Epidermal melanocyte (primary cell): ENCODE results near the gene TBC1D8.

Experiments
- DNase-seq: peaks from one replicate; pipeline ENCODE4 v3.0.0; 2011; ENCODE audit warnings: low spot score; ENCODE audit not compliant: insufficient read length

TBC1D8 gene

GRCh38 chr2:101162561-101163330, 11.6 kb upstream of the TBC1D8 start:
- DNase-seq, result no peak

- DNase-seq, result no peak
Observed at GRCh38 chr2:101161658-101162057, 10.5 kb upstream of the TBC1D8 start.

GRCh38 chr2:101160454-101160853, 9.3 kb upstream of the TBC1D8 start:
- no peak for DNase-seq

- no peak for DNase-seq
Observed at GRCh38 chr2:101159526-101159925, 8.3 kb upstream of the TBC1D8 start.

- DNase-seq, result no peak
Observed at GRCh38 chr2:101157272-101157671, 6.1 kb upstream of the TBC1D8 start.

GRCh38 chr2:101153787-101154186, 2.6 kb upstream of the TBC1D8 start:
- DNase-seq, result no peak

- DNase-seq, result no peak
Observed at GRCh38 chr2:101153077-101153707, 2.0 kb upstream of the TBC1D8 start.

GRCh38 chr2:101152272-101153076, 1.3 kb upstream of the TBC1D8 start:
- DNase-seq, result peak; percentile 38

GRCh38 chr2:101151859-101152271, 683 bp upstream of the TBC1D8 start:
- no peak for DNase-seq

- DNase-seq, result no peak
Observed at GRCh38 chr2:101150306-101151145, 656 bp downstream of the TBC1D8 start.

GRCh38 chr2:101149241-101150192, 1.7 kb downstream of the TBC1D8 start:
- no peak for DNase-seq

- DNase-seq, result no peak
Observed at GRCh38 chr2:101148777-101149176, 2.4 kb downstream of the TBC1D8 start.

- DNase-seq, result no peak
Observed at GRCh38 chr2:101147971-101148370, 3.2 kb downstream of the TBC1D8 start.

GRCh38 chr2:101147062-101147461, 4.1 kb downstream of the TBC1D8 start:
- no peak for DNase-seq

- DNase-seq, result no peak
Observed at GRCh38 chr2:101146535-101146934, 4.6 kb downstream of the TBC1D8 start.

GRCh38 chr2:101145406-101145805, 5.8 kb downstream of the TBC1D8 start:
- no peak for DNase-seq

- DNase-seq, result no peak
Observed at GRCh38 chr2:101142163-101142562, 9.0 kb downstream of the TBC1D8 start.

GRCh38 chr2:101140978-101141655, 10.1 kb downstream of the TBC1D8 start:
- DNase-seq, result no peak

GRCh38 chr2:101140237-101140636, 10.9 kb downstream of the TBC1D8 start:
- no peak for DNase-seq

- DNase-seq, result no peak
Observed at GRCh38 chr2:101139495-101139894, 11.7 kb downstream of the TBC1D8 start.
